Mesodermal cell (in vitro differentiated cells): ENCODE data around the gene PTPMT1.
"Not testable (repeated sequence)": the region's sequence is repeated elsewhere in the genome, so short reads cannot be mapped to it uniquely, and the experiment has no call there.

ENCODE experiments used
- H3K27ac ChIP-seq: 2 replicates; pipeline ENCODE4 v1.7.0; 2013; ENCODE audit warnings: mild to moderate bottlenecking, low read depth, low read length, moderate library complexity; ENCODE audit not compliant: severe bottlenecking
- H3K36me3 ChIP-seq: 2 replicates; pipeline ENCODE4 v1.7.1; 2013; ENCODE audit warnings: mild to moderate bottlenecking, low read length, moderate library complexity; ENCODE audit not compliant: control insufficient read depth, insufficient read depth
- H3K4me1 ChIP-seq: one replicate; pipeline ENCODE4 v1.7.1; 2013; ENCODE audit warnings: mild to moderate bottlenecking, low read length; ENCODE audit not compliant: insufficient read depth, control insufficient read depth, poor library complexity, severe bottlenecking
- H3K4me3 ChIP-seq: 2 replicates; pipeline ENCODE4 v1.7.0; 2013; ENCODE audit warnings: low read length, control low read depth, mild to moderate bottlenecking; ENCODE audit not compliant: insufficient read depth, poor library complexity, severe bottlenecking; ENCODE audit errors: extremely low read depth
- H3K9me3 ChIP-seq: 2 replicates; pipeline ENCODE4 v1.7.1; 2013; ENCODE audit warnings: mild to moderate bottlenecking, low read length, moderate library complexity; ENCODE audit not compliant: control insufficient read depth
- WGBS, 2 experiments: methylation state at CpG; one replicate each; pipeline ENCODE4 v1.1.5; 2013; ENCODE audit warnings: missing lambda C conversion rate in 2 of 2; ENCODE audit not compliant: insufficient coverage in 2 of 2; 5-methylcytosine and 5-hydroxymethylcytosine counted together

Gene PTPMT1

GRCh38 chr11:47530721-47531120 lies 34.7 kb upstream of the PTPMT1 start:
- peaks cover 14% of the 10 kb centered on the region for H3K4me1 ChIP-seq
- WGBS, 2 experiments, result 93 to 94% methylated on average over 7 to 9 of the region's 9 CpGs

GRCh38 chr11:47531666-47532065 lies 33.7 kb upstream of the PTPMT1 start:
- Histone ChIP-seq H3K4me3 (no peak overlapping the region), H3K36me3 (peaks cover 38% of the 10 kb centered on the region), H3K4me1 (peaks cover 9% of the 10 kb centered on the region), H3K9me3 (no peaks in the 10 kb centered on the region), H3K27ac (no peak overlapping the region)
- WGBS, 2 experiments, result 89 to 100% methylated on average over 1 to 2 of the region's 3 CpGs

More at GRCh38 chr11:47530721-47531120, 34.7 kb upstream of the PTPMT1 start:
- not testable (repeated sequence) for H3K27ac ChIP-seq, H3K4me3 ChIP-seq, H3K9me3 ChIP-seq
- peaks cover 33% of the 10 kb centered on the region for H3K36me3 ChIP-seq

GRCh38 chr11:47532597-47533213 lies 32.7 kb upstream of the PTPMT1 start:
- H3K4me1 ChIP-seq, result peaks cover 9% of the 10 kb centered on the region
- peaks cover 42% of the 10 kb centered on the region for H3K36me3 ChIP-seq
- 79 to 93% methylated on average over 1 to 2 of the region's 2 CpGs for WGBS, 2 experiments
- no peak overlapping the region for H3K4me3 ChIP-seq
- peak overlapping the region; percentile 43 for H3K27ac ChIP-seq
- no peaks in the 10 kb centered on the region for H3K9me3 ChIP-seq

- no peak overlapping the region for H3K27ac ChIP-seq
- WGBS, 2 experiments, result 100% methylated on average over 1 of the region's 2 CpGs; no CpG with 5 or more reads in 1 of the 2 experiments
- no peaks in the 10 kb centered on the region for H3K9me3 ChIP-seq
- peaks cover 9% of the 10 kb centered on the region for H3K4me1 ChIP-seq
- no peak overlapping the region for H3K4me3 ChIP-seq
- peaks cover 42% of the 10 kb centered on the region for H3K36me3 ChIP-seq
These were observed 31.7 kb upstream of the PTPMT1 start for GRCh38 chr11:47533690-47534151.

GRCh38 chr11:47534704-47535251 lies 30.6 kb upstream of the PTPMT1 start:
- WGBS, 2 experiments, result 93 to 100% methylated on average over 1 to 2 of the region's 4 CpGs
- H3K9me3 ChIP-seq, result no peaks in the 10 kb centered on the region
- H3K27ac ChIP-seq, result no peak overlapping the region
- peaks cover 35% of the 10 kb centered on the region for H3K36me3 ChIP-seq
- H3K4me1 ChIP-seq, result peaks cover 9% of the 10 kb centered on the region
- no peak overlapping the region for H3K4me3 ChIP-seq

- Histone ChIP-seq H3K4me3 (no peak overlapping the region), H3K27ac (no peak overlapping the region), H3K36me3 (peaks cover 33% of the 10 kb centered on the region), H3K9me3 (no peaks in the 10 kb centered on the region), H3K4me1 (peaks cover 6% of the 10 kb centered on the region)
- WGBS, 2 experiments, result 100% methylated on average over 1 of the region's 3 CpGs; no CpG with 5 or more reads in 1 of the 2 experiments
These were observed 28.5 kb upstream of the PTPMT1 start for GRCh38 chr11:47536915-47537314.

- Histone ChIP-seq H3K27ac (no peak overlapping the region), H3K9me3 (no peaks in the 10 kb centered on the region), H3K36me3 (peaks cover 51% of the 10 kb centered on the region), H3K4me3 (no peak overlapping the region), H3K4me1 (peaks cover 6% of the 10 kb centered on the region)
- 88 to 91% methylated on average over 8 to 10 of the region's 10 CpGs for WGBS, 2 experiments
These were observed 26.4 kb upstream of the PTPMT1 start for GRCh38 chr11:47538741-47539565.

- Histone ChIP-seq H3K4me1 (peaks cover 4% of the 10 kb centered on the region), H3K36me3 (peaks cover 51% of the 10 kb centered on the region), H3K27ac (no peak overlapping the region), H3K9me3 (no peaks in the 10 kb centered on the region), H3K4me3 (no peak overlapping the region)
- WGBS, 2 experiments, result 100% methylated on average over 1 of the region's 2 CpGs; no CpG with 5 or more reads in 1 of the 2 experiments
These were observed 25.7 kb upstream of the PTPMT1 start for GRCh38 chr11:47539681-47540039.

- 89 to 100% methylated on average over 1 to 2 of the region's 2 CpGs for WGBS, 2 experiments
- no peaks in the 10 kb centered on the region for H3K9me3 ChIP-seq
- H3K4me3 ChIP-seq, result no peak overlapping the region
- peaks cover 53% of the 10 kb centered on the region for H3K36me3 ChIP-seq
- no peak overlapping the region for H3K27ac ChIP-seq
- no peaks in the 10 kb centered on the region for H3K4me1 ChIP-seq
These were observed 24.3 kb upstream of the PTPMT1 start for GRCh38 chr11:47541070-47541469.

- WGBS, 2 experiments, result 97 to 100% methylated on average over 3 to 5 of the region's 6 CpGs
- no peaks in the 10 kb centered on the region for H3K9me3 ChIP-seq
- peaks cover 3% of the 10 kb centered on the region for H3K4me1 ChIP-seq
- H3K4me3 ChIP-seq, result no peak overlapping the region
- no peak overlapping the region for H3K27ac ChIP-seq
- peaks cover 64% of the 10 kb centered on the region for H3K36me3 ChIP-seq
These were observed 20.1 kb upstream of the PTPMT1 start for GRCh38 chr11:47545298-47545697.
